Activated naive CD8-positive, alpha-beta T cell treated with anti-CD3 and anti-CD28 coated beads, Interleukin-2, amount 50 U/mL, for 16 hours (primary cell): ENCODE results near the gene ZNF304.
A peak's percentile ranks its signal among the peaks of the same experiment; 100 is the strongest.

ENCODE experiments used
- DNase-seq: peaks from one replicate; pipeline ENCODE4 v3.0.0-alpha.2; 2020; ENCODE audit warnings: low read depth, low spot score

The ZNF304 gene

DNA sequence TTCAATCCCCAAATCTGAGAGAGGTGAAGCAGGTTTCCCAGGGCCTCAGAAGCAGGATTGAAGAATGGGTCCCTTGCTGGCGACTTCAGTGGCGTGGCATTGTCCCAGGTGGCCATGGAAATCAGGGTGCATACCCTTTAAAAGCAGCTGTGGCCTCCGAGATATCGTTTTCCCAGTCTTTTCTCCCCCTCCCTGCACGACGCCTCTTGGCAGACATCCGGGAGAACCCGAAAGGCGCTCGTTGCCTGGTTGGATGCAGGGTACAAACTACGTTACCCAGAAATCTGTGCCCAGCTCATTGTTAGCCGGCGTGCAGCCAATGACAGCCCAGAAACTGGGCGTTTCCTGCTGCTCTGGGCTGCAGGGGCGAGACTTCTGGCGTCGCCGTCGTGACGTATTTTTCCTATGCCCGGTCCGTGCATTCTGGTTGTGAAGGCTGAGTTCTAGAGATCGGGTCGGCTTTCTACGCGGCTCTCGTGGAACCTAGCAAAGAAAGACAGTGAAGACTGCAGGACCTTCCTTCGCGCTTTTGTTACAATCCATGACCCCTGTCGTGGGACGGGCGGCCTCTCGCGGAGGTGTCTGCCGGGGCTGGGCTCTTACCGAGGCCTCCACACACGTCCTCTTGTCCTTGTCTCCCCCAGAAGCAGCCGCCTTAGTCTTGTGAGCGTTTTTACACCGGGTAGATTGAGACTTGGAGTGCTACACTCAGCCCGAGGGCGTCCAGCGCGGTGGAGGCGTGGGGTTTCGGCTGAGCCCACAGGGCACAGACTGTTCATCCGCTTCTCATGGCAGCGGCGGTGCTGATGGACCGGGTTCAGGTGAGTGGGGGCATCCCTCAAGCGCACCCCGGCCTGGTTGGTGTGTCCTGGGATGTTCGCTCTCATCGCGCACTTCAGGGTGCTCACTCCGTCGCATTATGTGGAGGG is at the start of gene ZNF304:
Gene ZNF304, plus strand, starts transcription at position 395 of the 929 bp plus-strand sequence. Its CDS starts 394 bp downstream, at position 789.
- DNase-seq = peak; percentile 64

DNA sequence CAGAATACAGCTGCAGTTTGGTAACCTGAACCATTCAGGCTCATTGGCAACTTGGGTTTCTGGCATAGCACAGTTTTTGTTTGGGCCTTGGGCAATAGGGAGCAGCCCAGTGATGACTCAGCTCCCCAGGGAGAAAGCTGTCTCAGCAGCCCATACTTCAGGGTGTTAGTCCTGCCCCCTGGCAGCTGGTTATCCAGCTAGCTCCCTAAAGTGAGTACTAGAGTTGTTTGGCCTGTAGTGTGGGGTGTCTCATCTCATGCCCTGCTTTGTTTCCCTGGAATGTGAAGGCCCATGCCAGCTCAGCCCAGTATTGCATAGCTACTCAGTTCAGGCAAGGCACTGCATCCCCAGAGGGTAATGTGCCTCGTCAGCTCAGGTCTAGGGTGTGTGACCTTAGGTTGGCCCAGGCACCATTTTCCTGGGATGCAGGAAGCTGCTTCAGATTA is 49.0 kb upstream of the ZNF304 start:
- no peak for DNase-seq

DNA sequence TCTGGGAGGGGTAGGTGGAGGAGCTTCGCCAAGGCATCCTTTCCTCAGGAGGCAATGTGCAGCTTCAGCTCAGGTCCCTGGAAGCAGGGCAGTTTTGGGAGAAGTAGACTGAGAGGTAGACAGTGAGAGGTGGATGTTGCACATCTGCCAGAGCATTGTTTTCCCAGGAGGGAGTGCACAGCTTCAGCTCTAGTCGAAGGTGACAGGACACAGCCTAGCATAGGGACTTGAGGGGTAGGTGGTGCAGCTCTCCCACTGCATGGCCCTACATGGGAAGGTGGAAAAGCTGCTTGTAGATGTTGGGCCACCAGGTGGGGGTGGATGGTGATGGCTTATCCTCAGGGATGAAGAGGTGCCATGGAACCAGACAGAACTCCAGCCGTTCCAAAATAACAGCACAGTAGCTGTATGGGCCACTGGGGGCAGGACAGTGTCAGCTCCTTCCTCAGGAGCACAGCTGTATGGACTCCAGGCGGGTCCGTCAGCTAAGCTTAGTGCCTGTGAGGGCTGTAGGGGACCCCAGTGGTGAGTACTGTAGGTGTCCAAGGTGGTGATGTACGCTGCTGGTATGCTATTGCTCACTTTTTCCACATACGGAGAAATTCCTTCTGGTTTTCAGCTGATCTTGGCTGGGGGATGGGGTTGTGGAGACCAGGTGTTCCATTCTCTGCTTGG is 48.2 kb upstream of the ZNF304 start:
- no peak for DNase-seq

DNA sequence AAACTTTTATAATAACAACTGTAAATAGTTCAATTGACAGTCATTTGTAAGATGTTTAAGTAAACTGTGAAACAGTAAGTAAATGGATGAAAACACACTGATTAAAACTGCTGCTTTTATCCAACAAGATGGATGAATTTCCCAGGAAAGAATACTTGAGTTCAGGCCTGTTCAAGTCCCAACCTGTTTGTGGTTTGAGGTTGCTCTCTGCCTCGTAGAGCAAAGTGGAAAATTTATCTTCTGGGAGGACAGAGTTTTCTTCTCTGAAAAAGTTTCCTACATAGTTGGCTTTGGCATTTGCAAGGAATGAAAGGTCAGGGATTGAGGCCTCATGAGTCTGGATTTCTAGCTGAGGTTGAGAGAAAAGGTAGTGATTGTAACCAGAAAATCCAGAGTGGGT is 46.0 kb upstream of the ZNF304 start:
- no peak for DNase-seq

DNA sequence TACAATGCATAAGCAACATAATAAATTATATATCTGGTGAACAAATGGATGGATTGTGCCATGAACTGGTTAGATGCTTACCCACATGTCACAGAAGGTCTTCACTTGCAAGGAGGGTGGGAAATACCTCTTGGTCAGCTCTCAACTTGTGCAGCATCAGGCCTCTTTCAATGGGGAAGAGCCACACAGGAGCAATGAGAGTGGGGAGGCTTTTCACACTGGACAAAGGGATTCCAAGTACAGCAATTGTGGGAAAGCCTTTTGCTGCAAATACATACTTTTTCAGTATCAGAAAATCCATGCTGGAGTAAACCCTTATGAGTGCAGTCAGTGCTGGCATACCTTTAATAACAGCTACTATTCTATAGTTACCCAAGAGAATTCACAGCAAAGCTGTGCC is 42.6 kb upstream of the ZNF304 start:
- no peak for DNase-seq

DNA sequence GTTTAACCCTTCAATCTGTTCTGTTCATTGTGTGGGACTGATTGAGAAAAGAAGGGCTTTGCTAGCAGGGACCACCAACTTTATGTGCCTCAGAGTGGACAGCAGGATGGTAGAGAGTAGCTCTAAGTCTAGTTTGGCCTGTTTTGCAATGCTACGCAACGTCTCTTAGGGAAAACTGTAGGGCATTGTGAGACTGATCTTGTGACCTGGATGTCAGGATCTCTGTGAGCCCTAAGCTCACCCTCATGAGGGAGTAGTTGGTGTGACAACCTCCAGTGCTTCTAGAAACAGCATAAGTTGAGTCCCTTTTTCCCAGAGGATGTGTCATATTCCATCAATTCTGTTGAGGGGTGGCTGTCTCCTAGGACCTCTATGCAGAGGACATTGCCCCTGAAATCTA is 40.3 kb upstream of the ZNF304 start:
- no peak for DNase-seq

DNA sequence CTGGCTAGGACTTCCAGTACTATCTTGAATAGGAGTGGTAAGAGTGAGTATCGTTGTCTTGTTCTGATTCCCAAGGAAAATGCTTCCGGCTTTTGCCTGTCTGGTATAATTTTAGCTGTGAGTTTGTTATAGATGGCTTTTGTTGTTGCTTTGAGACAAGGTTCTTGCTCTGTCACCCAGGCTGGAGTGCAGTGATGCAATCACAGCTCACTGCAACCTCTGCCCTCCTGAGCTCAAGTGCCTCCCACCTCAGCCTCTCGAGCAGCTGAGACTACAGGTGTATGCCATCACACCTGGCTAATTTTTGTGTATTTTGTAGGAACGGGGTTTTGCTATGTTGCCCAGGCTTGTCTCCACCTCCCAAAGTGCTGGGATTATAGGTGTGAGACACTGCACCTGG is 36.9 kb upstream of the ZNF304 start:
- no peak for DNase-seq

DNA sequence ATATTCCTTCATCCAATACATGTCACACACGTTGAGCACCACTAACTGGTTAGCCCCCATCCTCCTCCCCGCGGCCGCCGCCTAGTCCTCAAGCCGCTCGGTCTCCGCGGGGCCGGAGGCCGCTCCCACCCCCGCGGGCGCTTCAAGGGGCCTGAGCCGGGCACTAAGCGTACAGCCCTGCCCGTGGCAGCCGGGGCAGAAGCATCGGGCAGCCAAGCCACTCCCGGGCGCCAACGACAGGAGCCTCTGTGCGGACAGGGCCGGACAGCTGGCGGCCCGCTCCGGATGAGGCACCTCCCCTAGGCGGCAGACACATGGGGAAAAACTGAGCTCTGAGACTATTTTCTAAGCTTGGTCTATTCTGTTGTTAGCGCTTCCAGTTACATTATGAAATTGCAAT is 33.6 kb upstream of the ZNF304 start:
- DNase-seq = no peak

DNA sequence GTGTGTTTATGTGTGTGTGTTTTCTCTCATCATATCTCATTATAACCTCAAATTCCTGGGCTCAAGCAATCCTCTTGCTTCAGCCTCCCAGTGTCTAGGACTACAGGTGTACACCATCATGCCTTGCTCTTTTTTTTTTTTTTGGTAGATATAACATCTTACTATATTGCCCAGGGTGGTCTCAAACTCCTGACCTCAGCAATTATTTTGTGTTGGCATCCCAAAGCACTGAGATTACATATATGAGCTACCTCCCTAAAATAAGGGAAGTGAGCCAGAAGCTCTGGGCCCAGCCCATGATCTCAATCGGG is 31.2 kb upstream of the ZNF304 start:
- no peak for DNase-seq

DNA sequence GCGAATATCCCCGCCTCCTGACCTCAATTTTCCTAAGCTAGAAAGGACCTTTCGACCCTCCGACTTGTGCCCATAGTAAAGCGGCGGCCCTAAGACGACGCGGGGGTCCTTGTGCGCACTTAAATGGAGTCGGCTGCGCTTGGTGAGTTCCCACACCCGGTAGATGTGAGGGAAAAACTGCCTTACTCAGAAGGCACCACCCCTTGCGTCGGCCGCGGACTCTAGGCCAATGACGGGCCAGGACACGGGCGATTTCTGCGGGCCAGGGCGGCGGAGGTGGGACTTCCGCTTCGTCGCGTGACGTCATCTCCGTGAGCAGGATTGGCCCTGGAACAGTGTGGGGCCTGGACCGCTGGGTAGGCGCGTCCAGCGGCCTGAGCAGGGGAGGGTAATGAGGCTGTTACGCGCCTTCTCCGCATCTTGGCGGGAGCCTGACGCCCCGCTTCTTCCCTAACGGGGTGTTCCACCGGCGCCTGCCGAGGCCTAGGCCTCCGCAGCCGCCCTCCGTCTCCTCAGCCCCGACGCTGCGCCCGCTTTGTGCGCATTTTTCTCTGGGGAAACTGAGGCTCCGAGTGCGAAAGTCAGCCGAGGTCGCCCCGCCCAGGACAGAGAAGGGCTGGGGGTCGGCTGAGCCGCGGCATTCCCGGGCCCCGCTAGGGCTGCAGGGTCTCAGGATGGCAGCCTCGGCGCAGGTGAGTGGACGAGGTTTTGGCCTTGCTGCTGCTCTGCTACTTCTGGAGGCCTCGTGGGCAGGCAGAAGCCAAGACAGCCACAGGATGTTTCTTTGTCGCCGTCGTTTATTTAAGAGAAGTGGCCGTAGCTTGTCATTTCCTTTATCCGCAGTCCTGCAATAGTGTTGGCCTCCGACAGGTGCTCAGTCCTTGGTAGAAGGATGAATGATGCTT is 30.6 kb upstream of the ZNF304 start, which contains the start of gene ZNF543:
Gene ZNF543, plus strand, starts transcription at position 293 of the 905 bp plus-strand sequence. Its CDS starts 382 bp downstream, at position 675.
- peak; percentile 85 for DNase-seq

DNA sequence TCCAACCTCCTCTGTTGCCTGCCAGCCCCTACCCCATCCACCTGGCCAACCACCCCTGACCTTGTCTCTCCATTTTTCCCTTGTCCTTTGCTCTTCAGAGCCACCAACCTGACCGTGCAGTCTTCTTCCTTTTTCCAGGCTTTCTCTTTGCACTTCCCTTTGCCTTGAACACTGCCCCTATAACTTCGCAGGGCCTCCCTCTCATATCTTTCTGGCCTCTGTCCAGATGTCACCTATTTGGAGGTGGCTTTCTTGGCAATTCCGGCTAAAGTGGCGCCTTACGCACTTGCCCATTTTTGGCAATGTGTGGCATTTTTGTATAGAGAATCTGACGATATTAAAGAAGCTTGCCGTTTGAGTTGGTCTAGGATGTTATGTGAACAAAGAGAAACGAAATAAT is 30.0 kb upstream of the ZNF304 start:
- no peak for DNase-seq

DNA sequence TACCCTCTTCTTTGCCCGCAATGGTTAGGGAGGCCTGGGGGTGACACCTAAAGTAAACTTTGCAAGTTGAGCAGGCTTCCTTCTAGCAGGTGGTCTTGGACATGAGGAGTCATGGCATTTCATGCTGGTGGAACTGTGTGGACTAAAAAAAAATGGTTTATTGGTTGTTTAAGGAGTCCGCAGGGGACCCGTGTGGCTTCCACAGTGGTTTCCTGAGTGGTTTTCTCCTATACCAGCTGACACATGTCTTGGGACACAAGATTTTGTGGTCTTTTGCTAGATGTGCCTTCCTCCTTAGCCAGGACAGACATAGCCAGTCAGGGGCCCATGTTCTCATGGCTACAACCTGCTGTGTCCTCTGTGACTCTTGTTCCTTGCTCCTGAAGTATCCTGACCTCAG is 29.3 kb upstream of the ZNF304 start:
- DNase-seq = no peak

DNA sequence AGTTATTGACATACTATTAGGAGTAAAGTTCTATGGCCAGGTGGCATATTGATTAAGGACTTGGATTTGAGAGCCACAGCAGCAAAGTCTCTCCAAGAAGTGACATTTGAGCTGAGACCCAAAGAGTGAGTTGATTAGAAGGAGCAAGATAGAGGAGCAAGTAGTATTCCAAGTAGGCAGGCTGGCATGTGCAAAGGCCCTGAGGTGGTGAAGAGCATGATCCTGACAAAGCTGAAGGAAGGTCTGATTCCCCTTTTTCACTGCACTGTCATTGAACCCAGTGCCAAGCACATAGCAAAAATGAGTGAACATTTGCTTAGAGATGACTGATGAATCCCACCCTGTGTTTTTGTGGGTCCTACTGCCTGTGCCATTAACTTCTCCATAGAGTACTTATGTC is 26.1 kb upstream of the ZNF304 start:
- DNase-seq = no peak

DNA sequence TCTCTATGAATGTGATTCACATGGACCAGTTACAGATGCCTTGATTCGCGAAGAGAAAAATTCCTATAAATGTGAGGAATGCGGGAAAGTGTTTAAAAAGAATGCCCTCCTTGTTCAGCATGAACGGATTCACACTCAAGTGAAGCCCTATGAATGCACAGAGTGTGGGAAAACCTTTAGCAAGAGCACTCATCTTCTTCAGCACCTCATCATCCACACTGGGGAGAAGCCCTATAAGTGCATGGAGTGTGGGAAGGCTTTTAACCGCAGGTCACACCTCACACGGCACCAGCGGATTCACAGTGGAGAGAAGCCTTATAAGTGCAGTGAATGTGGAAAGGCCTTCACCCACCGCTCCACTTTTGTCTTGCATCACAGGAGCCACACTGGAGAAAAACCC is 23.1 kb upstream of the ZNF304 start:
- no peak for DNase-seq

DNA sequence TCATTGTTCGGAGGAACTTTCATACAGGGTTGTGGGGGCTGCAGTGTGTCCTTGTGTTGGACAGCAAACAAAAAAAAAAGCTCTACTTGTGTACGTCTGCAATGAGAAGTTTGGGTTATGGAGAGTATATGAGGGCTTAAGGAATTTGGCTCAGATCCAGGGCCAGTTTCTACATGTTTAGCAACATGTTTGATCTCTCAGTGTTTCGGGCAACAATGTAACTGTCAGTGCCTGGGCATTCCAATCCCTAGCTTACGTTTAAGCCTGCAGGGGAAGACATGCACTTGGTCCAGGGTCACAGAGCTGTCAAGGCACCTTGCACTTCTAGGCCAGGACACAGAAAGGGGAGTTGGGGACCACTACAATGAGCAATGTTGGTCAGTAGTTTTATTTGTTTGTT is 16.9 kb upstream of the ZNF304 start:
- DNase-seq = no peak

DNA sequence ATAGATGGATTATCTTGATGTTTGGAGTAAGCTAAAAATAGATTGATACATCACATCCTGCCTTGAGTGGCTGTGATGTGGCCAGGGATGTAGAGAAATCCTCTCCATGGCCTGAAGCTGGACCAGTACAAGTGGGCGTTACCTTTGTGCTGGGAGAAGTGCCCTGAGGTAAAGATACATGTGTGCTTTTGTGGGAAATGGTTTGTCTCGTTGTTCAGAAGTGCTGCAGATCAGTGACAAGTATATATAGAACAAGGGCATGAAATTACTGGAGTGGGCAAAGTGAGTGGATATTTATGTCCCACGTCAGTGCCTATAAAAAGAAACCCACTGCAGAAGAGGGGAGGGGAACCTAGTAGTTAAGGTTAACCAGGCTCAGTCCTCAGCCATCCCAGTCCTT is 12.2 kb upstream of the ZNF304 start:
- no peak for DNase-seq

DNA sequence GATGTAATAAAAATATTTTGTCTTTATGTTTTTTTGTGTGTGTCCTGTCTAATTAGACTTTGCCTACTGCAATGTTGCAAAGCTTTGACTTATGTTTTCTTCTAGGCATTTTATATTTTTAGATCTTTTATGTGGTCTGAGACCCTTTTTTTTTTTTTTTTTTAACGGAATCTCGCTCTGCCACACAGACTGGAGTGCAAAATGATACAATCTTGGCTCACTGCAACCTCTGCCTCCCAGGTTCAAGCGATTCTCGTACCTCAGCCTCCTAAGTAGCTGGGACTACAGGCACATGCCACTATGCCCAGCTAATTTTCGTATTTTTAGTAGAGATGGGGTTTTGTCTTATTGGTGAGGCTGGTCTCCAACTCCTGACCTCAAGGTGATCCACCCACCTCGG is 8.5 kb upstream of the ZNF304 start:
- DNase-seq = no peak

DNA sequence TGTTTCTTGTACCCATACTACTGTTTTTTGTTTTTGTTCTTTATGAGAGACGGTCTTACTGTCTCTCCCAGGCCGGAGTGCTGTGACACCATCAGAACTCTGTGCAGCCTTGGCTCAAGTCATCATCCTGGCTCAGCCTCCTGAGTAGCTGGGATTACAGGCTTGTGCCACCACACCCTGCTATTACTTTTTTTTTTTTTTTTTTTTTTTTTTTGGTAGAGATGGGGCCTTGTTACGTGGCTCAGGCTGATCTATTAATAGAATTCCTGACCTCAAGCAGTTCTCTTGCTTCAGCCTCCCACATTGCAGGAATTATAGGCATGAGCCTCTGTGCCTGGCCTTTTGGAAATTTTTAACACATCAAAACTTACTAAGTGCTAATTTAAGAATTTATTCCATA is 2.9 kb upstream of the ZNF304 start:
- no peak for DNase-seq

DNA sequence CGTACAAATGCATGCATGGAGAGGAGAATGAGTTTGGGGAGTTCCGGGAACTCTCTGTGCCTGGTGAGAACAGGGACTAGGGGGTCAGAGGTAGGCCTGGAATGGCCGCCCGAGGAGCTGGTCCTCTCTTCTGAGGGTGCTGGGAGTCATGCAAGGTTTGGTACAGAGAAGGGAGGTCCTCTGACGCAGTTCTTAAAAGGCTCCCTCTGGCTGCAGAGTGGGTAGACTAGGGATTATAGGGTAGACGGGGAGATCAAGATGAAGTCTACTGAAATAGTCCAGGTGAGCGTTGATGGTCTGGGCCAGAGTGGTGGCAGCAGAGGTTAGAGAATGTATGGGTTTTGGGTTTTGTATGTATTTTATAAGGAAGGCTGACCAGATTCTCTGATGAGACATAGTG is 796 bp downstream of the ZNF304 start:
- no peak for DNase-seq

DNA sequence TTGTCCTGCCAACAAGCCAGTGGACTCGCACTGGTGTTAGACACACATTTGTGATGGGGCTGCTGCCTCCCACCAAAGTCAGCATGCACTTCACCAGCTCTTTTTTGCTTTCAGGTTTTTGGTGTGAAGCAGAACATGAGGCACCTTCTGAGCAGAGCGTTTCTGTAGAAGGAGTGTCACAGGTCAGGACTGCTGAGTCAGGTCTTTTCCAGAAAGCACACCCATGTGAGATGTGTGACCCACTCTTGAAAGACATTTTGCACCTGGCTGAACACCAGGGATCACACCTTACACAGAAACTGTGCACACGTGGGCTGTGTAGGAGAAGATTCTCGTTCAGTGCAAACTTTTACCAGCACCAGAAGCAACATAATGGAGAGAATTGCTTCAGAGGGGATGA is 4.8 kb downstream of the ZNF304 start:
- DNase-seq = no peak

DNA sequence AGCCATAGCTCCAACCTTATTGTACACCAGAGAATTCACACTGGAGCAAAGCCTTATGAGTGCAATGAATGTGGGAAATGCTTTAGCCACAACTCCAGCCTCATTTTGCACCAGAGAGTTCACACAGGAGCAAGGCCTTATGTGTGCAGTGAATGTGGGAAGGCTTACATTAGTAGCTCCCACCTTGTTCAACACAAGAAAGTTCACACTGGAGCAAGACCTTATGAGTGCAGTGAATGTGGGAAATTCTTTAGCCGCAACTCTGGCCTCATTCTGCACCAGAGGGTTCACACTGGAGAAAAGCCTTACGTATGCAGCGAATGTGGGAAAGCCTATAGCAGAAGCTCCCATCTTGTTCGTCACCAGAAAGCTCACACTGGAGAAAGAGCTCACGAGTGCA is 6.3 kb downstream of the ZNF304 start:
- DNase-seq = no peak

DNA sequence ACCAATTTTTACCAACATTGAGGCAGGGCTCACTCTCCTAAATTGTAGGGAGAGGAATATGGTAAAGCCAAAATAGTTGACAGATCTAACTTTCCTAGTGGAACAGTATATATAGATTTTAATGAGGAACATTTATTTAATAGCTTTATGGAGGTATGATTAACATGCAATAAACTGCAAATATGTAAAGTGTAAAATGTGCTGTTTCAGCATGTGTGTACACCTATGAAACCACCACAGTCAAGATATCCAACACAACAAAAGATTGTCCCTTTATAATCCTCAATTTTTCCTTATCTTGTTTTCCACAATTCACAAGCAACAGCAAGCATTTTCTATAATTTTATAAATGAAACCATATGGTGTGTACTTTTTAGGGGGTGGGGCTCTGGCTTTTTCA is 8.2 kb downstream of the ZNF304 start:
- no peak for DNase-seq
